LNCAP (cell line): ENCODE data around the gene SDR42E1.

Experiments used
- CTCF ChIP-seq: fragments of 450-650 bp; IDR thresholded peaks from 2 replicates; pipeline ENCODE4 v1.5.1; 2017; ENCODE audit warnings: mild to moderate bottlenecking

The SDR42E1 gene

GRCh38 chr16:82050909-82051357 is 39.7 kb upstream of the SDR42E1 start:
- TF ChIP-seq CTCF = no peak

GRCh38 chr16:82050506-82050905 is 39.2 kb upstream of the SDR42E1 start:
- TF ChIP-seq CTCF = no peak

GRCh38 chr16:82049484-82049883 is 38.2 kb upstream of the SDR42E1 start:
- no peak for TF ChIP-seq CTCF

- no peak for TF ChIP-seq CTCF
Measured at GRCh38 chr16:82047787-82048186, 36.5 kb upstream of the SDR42E1 start.

- no peak for TF ChIP-seq CTCF
Measured at GRCh38 chr16:82047374-82047773, 36.1 kb upstream of the SDR42E1 start.

GRCh38 chr16:82046941-82047340 is 35.7 kb upstream of the SDR42E1 start:
- no peak for TF ChIP-seq CTCF

GRCh38 chr16:82046541-82046940 is 35.3 kb upstream of the SDR42E1 start:
- TF ChIP-seq CTCF = no peak

GRCh38 chr16:82045465-82045864 is 34.2 kb upstream of the SDR42E1 start:
- no peak for TF ChIP-seq CTCF
